HG02943 (cell line): Measurements from ENCODE around the gene CSTPP1.
"Not testable (repeated sequence)": the region's sequence is repeated elsewhere in the genome, so short reads cannot be mapped to it uniquely, and the experiment has no call there.

Experiments
- ATAC-seq: cut with Tn5 transposase; IDR thresholded peaks from one replicate; pipeline ENCODE4 v1.9.1; 2021; ENCODE audit warnings: mild to moderate bottlenecking, low read depth, moderate library complexity; ENCODE audit not compliant: unreplicated experiment

The CSTPP1 gene

GRCh38 chr11:46907606-46908005 is 29.0 kb upstream of the CSTPP1 start:
- ATAC-seq = no peak

GRCh38 chr11:46912526-46913150 is 23.9 kb upstream of the CSTPP1 start:
- no peak for ATAC-seq

- ATAC-seq = no peak
These were observed 23.1 kb upstream of the CSTPP1 start for GRCh38 chr11:46913484-46913883.

- ATAC-seq = no peak
These were observed 22.2 kb upstream of the CSTPP1 start for GRCh38 chr11:46914363-46914762.

- ATAC-seq = no peak
These were observed 21.7 kb upstream of the CSTPP1 start for GRCh38 chr11:46914910-46915309.

GRCh38 chr11:46916286-46917108 is 20.1 kb upstream of the CSTPP1 start:
- ATAC-seq = no peak

- no peak for ATAC-seq
These were observed 19.3 kb upstream of the CSTPP1 start for GRCh38 chr11:46917109-46917761.

- no peak for ATAC-seq
These were observed 18.8 kb upstream of the CSTPP1 start for GRCh38 chr11:46917762-46918082.

GRCh38 chr11:46918083-46918787 is 18.3 kb upstream of the CSTPP1 start, which contains the start of gene LRP4:
TSS of gene LRP4 (minus strand) at chr11:46918550. CDS start at chr11:46918379, 171 bp downstream.
- no peak for ATAC-seq

- no peak for ATAC-seq
These were observed 17.6 kb upstream of the CSTPP1 start for GRCh38 chr11:46918788-46919513.

- no peak for ATAC-seq
These were observed 15.8 kb upstream of the CSTPP1 start for GRCh38 chr11:46920755-46921154.

GRCh38 chr11:46927928-46928327 is 8.6 kb upstream of the CSTPP1 start:
- not testable (repeated sequence) for ATAC-seq

- not testable (repeated sequence) for ATAC-seq
These were observed 7.9 kb upstream of the CSTPP1 start for GRCh38 chr11:46928701-46929100.

GRCh38 chr11:46930089-46930488 is 6.5 kb upstream of the CSTPP1 start:
- no peak for ATAC-seq

GRCh38 chr11:46942172-46942571 is 5.6 kb downstream of the CSTPP1 start:
- ATAC-seq = no peak

GRCh38 chr11:46944356-46945075 is 8.0 kb downstream of the CSTPP1 start:
- no peak for ATAC-seq

- ATAC-seq = no peak
These were observed 11.0 kb downstream of the CSTPP1 start for GRCh38 chr11:46947399-46948077.

GRCh38 chr11:46948378-46949131 is 12.0 kb downstream of the CSTPP1 start:
- ATAC-seq = no peak
